Measurements from ENCODE around the gene TMPRSS11D.

TMPRSS11D gene

GRCh38 chr4:67885762-67886161, 2.0 kb upstream of the TMPRSS11D start:
- no peak for DNase-seq (ENCODE audit: low spot score)

DNA sequence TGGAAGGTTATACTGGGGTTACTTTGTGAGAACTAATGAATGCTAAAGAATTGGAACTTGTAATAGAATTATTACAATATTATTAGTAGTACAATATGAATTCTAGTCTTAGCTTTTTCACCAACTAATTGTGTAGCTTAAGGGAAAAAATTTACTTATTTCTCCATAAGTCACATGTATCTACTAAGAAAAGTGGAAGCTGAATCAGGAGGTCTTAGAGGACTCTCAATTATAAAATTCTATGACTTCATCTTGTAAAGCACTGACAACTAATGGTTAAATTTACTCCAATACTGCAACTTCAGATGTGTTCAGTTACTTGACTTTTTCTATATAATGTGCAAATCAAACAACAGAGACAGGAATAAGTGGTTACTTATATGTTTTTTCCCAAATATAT, 899 bp upstream of the TMPRSS11D start:
- no peak for DNase-seq (ENCODE audit: low spot score)

GRCh38 chr4:67883458-67883857, 344 bp downstream of the TMPRSS11D start:
- DNase-seq (ENCODE audit: low spot score) = no peak

DNA sequence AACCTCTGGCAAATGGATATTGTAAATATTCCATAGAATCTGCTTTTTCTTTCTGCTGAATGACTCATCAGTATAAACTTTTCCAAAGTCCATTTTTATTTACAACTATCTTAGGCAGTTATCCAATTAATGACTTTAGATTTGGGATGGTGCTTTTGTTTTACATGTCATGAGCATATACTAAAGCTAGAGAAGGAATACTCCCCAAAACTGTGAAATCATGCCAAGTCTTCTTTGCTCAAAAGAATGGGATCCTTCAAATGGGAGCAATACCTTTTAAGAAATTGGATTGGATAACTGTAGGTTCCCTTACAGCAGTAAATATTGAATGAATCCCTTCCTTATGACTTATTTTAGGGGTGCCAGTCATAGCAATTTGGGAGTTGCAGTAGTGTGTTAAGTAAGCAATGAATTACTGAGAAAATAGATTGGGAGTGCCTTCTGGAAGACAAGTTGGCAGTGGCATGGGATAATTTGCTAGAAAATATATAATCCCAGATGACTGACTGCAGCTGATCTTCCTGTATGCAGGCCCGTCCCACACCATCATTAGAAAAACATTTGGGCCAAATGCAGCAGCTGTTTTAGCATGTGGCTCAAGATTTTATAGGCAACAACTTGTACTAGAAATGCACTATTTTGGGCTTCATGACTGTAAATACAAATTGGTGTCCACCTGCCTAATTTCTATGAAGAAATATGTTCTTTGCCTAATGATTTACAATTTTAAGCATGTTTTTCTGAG, 2.8 kb downstream of the TMPRSS11D start:
- no peak for DNase-seq (ENCODE audit: low spot score)

DNA sequence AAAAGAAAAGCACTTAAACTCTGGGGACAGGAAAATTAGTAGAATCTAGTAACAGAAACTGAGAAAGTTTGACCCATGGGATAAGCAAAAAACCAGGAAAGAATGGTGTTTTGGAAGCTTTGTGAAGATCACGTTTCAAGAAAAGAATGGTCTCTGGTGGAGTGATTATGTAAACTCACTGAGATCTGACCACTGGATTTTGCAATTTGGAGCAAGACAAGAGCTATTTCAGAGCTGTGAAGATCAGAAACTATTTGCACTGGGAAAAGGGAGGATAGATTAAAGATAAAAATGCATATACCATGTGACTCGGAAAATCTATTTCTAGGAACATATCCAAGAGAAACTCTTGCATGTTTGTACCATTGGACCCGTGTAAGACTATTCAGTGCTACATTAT, 4.3 kb downstream of the TMPRSS11D start:
- DNase-seq (ENCODE audit: low spot score) = no peak

DNA sequence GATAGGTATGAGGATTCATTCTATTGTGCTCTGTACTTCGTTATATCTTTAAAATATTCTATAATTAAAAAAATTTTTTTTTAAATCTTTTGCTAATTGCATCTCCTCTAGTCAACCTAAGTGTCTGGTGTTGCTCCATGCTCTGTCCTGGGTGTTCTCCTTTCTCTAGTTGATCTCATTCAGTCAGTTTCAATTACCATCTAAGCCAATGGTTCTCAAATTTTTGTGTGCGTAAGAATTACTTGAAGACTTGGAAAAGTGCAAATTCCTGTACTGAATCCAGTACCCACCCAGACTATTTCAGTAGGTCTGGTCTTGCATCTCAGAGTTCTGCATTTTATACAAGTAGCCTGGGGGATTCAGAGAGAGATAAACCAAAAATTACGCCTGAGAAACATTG, 6.7 kb downstream of the TMPRSS11D start:
- DNase-seq (ENCODE audit: low spot score) = no peak

GRCh38 chr4:67874986-67875385, 8.8 kb downstream of the TMPRSS11D start:
- no peak for DNase-seq (ENCODE audit: low spot score)

DNA sequence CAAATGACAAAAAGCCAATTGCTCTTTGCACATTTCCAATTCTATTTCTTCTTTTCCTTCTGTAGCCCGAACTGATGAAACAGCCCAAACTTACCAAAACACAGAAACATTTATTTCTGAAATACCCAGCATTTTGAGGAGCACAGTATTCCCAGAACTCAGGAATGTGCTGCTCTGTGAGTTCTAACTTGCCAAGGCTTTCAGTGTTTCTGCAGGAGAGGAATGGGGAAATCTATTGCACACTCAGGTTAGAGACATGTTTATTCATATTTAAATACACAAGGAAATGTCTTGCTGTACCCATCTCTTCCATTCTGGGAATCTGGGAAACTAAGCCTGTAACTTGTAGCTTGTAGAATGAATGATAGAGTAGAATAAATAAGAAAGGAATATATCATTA, 10.7 kb downstream of the TMPRSS11D start:
- no peak for DNase-seq (ENCODE audit: low spot score)

- no peak for DNase-seq (ENCODE audit: low spot score)
Measured at GRCh38 chr4:67871867-67872266, 11.9 kb downstream of the TMPRSS11D start.

DNA sequence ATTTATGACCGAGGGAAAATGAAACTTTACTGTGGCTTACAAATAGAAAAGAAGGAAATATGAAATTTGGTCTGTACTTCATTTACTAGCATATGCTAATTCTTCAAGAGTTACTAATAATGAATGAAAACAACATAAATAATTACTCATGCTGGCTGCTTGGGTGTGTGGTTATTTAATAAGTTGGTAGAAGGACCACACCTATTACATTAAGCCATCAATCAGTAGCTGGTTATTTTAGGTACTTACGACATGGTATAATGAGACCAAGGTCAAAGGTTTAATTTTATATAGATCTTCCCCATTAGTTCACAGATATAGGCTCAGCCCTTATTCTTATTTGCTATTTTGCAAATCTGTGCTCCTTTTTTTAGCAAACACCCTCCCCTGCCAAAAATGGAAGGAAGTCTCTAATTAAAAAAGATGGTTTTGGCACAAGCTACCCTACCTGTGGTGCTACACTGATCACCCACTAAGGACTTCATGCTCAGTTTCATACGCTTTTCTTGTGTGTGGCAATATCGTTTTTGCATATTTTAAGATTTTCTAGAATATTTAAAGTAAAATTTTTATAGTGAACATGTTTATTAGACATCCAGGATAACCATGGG, 14.1 kb downstream of the TMPRSS11D start:
- no peak for DNase-seq (ENCODE audit: low spot score)

- DNase-seq (ENCODE audit: low spot score) = no peak
Measured at GRCh38 chr4:67861513-67861912, 22.3 kb downstream of the TMPRSS11D start.

- no peak for DNase-seq (ENCODE audit: low spot score)
Measured at GRCh38 chr4:67853336-67853735, 30.5 kb downstream of the TMPRSS11D start.

DNA sequence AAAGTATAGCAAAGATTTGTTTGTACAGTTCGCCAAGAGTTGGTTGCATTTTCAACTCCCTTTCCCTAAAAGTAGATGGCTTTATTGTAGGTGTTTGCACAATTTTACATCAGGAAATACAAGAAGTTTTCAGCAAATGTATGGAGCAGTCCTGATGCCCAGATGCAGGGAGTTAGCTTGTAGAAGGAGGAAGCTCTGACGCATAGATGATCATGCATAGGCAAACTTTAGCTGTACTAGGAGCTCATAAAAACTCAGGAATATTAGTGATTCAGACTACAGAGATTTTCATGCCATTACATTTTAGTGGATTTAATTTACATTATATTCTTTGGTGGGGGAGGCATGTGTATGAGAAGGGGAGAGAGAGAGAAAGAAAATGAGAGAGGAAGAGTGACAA, 62.9 kb downstream of the TMPRSS11D start:
- no peak for DNase-seq (ENCODE audit: low spot score)

- no peak for DNase-seq (ENCODE audit: low spot score)
Measured at GRCh38 chr4:67810011-67810410, 73.8 kb downstream of the TMPRSS11D start.

- DNase-seq (ENCODE audit: low spot score) = no peak
Measured at GRCh38 chr4:67809502-67809901, 74.3 kb downstream of the TMPRSS11D start.

GRCh38 chr4:67796810-67797209, 87.0 kb downstream of the TMPRSS11D start:
- DNase-seq (ENCODE audit: low spot score) = no peak

DNA sequence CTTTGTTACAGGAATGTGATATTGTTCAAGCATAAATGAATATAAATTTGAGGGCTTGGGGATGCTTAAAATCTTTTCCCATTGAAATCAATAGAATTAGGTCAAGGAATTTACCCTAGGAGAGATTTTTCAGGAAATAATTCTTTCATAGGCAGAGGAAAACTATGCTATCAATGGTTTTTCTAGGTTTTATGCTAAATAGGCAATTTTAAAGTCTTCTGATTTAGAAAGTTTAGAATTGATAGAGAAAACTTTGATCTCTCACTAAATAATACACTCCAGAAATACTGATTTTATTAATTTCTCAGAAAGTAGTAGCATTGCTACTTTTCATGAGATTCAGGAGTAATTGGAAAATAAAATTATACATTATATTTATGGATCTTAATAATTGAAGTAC, 93.1 kb downstream of the TMPRSS11D start:
- DNase-seq (ENCODE audit: low spot score) = no peak

GRCh38 chr4:67787311-67787710, 96.5 kb downstream of the TMPRSS11D start:
- no peak for DNase-seq (ENCODE audit: low spot score)

DNA sequence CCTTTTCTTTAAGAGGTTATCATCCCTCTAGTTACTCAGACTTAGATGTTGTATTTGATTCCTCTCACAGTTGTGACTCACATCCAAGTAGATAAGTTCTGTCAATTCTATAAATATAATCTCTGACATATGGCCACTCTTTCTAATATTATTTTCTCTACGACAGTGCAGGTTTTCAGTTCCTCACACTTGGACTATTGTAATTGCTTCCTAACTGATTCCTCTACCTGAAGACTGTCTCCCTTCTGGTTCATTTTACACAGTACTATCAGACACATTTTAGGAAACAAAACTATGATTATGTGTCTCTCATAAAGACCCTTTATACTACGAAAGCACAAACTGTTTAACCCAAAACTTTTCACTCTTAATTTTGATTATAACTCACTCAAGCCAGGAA, 98.3 kb downstream of the TMPRSS11D start:
- DNase-seq (ENCODE audit: low spot score) = no peak

GRCh38 chr4:67779631-67780030, 104.2 kb downstream of the TMPRSS11D start:
- DNase-seq (ENCODE audit: low spot score) = no peak

DNA sequence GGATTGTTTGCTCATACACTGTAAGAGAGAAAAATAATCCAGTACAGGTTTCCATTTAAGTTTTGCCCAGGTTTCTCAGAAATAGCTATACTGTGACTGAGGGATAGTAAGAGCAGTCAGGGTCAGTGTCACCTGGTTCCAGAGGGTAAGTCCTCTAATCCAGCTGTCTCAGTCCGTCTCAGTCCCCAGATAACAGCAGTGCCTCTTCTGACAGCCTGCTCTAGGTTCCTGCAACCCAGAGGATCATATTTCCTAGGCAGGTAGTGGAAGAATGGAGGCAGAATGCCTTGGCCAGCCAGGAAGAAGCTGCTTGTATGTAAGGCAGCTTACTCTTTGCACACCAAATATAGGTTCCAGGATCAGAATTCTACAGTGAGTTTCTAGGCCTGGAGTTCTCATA, 107.1 kb downstream of the TMPRSS11D start:
- DNase-seq (ENCODE audit: low spot score) = no peak
